ENCODE data around the gene IRAK1. TPM values are rescaled to one million over a fixed set of nuclear protein-coding genes. Genes with fewer than 3 reads are reported as not detected.

The IRAK1 gene
- total and polyA plus RNA-seq, 9 of the 15 experiments (the other 6 are each of a cell fraction or from before 2014, with no cell fraction given), result 11.6 to 261 (median 91.6) TPM

- TF ChIP-seq, protein P1, sequence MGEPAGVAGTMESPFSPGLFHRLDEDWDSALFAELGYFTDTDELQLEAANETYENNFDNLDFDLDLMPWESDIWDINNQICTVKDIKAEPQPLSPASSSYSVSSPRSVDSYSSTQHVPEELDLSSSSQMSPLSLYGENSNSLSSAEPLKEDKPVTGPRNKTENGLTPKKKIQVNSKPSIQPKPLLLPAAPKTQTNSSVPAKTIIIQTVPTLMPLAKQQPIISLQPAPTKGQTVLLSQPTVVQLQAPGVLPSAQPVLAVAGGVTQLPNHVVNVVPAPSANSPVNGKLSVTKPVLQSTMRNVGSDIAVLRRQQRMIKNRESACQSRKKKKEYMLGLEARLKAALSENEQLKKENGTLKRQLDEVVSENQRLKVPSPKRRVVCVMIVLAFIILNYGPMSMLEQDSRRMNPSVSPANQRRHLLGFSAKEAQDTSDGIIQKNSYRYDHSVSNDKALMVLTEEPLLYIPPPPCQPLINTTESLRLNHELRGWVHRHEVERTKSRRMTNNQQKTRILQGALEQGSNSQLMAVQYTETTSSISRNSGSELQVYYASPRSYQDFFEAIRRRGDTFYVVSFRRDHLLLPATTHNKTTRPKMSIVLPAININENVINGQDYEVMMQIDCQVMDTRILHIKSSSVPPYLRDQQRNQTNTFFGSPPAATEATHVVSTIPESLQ (CRISPR knock-in tag; IDR thresholded peaks at IDR 0.05), result no peak
- no peak for TF ChIP-seq ZNF696 (CRISPR knock-in tag; conservative IDR thresholded peaks at IDR 0.05)
- no peak for TF ChIP-seq ZNF395 (CRISPR knock-in tag; IDR thresholded peaks at IDR 0.05)
- TF ChIP-seq, protein P2, sequence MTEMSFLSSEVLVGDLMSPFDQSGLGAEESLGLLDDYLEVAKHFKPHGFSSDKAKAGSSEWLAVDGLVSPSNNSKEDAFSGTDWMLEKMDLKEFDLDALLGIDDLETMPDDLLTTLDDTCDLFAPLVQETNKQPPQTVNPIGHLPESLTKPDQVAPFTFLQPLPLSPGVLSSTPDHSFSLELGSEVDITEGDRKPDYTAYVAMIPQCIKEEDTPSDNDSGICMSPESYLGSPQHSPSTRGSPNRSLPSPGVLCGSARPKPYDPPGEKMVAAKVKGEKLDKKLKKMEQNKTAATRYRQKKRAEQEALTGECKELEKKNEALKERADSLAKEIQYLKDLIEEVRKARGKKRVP (CRISPR knock-in tag; IDR thresholded peaks at IDR 0.05), result no peak
- no peak for TF ChIP-seq CREM (IDR thresholded peaks at IDR 0.05; ENCODE audit: low read depth)
- no peak for TF ChIP-seq KLF16 (IDR thresholded peaks at IDR 0.05)
- no peak for TF ChIP-seq STAT6 (CRISPR knock-in tag; IDR thresholded peaks at IDR 0.05)
- TF ChIP-seq ZC3H8 (IDR thresholded peaks at IDR 0.05), result no peak
- no peak for TF ChIP-seq ZBED1 (IDR thresholded peaks at IDR 0.05)
- TF ChIP-seq NR3C1 (CRISPR knock-in tag; IDR thresholded peaks at IDR 0.05), result 0 out of 2 replicates have a peak, but pooled peaks have one; percentile 9
- no peak for TF ChIP-seq SMARCA5 (IDR thresholded peaks at IDR 0.05)
- TF ChIP-seq ZNF197 (CRISPR knock-in tag; IDR thresholded peaks at IDR 0.05; ENCODE audit: low read depth), result no peak
- TF ChIP-seq, protein P3, sequence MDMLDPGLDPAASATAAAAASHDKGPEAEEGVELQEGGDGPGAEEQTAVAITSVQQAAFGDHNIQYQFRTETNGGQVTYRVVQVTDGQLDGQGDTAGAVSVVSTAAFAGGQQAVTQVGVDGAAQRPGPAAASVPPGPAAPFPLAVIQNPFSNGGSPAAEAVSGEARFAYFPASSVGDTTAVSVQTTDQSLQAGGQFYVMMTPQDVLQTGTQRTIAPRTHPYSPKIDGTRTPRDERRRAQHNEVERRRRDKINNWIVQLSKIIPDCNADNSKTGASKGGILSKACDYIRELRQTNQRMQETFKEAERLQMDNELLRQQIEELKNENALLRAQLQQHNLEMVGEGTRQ (CRISPR knock-in tag; IDR thresholded peaks at IDR 0.05), result no peak
- TF ChIP-seq MEF2A (IDR thresholded peaks at IDR 0.05; ENCODE audit: control insufficient read depth, low read depth, low read length), result no peak
- no peak for TF ChIP-seq MTA3 (IDR thresholded peaks at IDR 0.05; ENCODE audit: borderline replicate concordance)
- TF ChIP-seq ZFP30 (CRISPR knock-in tag; IDR thresholded peaks at IDR 0.05; ENCODE audit: borderline replicate concordance), result no peak
- TF ChIP-seq HNRNPK (IDR thresholded peaks at IDR 0.05; ENCODE audit: low read depth, low read length, poor library complexity, severe bottlenecking), result no peak
- TF ChIP-seq NR2C2 (CRISPR knock-in tag; IDR thresholded peaks at IDR 0.05), result no peak
- TF ChIP-seq NR2C2 (tag; IDR thresholded peaks at IDR 0.05), result no peak
- no peak for TF ChIP-seq RAD21 (CRISPR knock-in tag; conservative IDR thresholded peaks at IDR 0.05 in 1 of 2, IDR thresholded peaks at IDR 0.05 in 1 of 2)
- peak; percentile 29; the same call in 1 of the 2 replicates for TF ChIP-seq EP400 (IDR thresholded peaks at IDR 0.05)
These were observed 561 bp downstream of the IRAK1 start (continued) for GRCh38 chrX:154019061-154019621.
